NCI-H1930 (cell line): ENCODE results near the gene MAZ.

Source experiments
- DNase-seq, 2 experiments: peaks; one replicate each; lab custom pipeline; 2025; lab: John Stamatoyannopoulos, UW

MAZ gene

GRCh38 chr16:29809850-29810698 is 3.7 kb downstream of the MAZ start:
- no peak for DNase-seq

- no peak for DNase-seq
Observed at GRCh38 chr16:29810699-29811169, 4.4 kb downstream of the MAZ start.

- peak; percentile 90 to 91 for DNase-seq
Observed at GRCh38 chr16:29811170-29811895, 5.0 kb downstream of the MAZ start.

DNA sequence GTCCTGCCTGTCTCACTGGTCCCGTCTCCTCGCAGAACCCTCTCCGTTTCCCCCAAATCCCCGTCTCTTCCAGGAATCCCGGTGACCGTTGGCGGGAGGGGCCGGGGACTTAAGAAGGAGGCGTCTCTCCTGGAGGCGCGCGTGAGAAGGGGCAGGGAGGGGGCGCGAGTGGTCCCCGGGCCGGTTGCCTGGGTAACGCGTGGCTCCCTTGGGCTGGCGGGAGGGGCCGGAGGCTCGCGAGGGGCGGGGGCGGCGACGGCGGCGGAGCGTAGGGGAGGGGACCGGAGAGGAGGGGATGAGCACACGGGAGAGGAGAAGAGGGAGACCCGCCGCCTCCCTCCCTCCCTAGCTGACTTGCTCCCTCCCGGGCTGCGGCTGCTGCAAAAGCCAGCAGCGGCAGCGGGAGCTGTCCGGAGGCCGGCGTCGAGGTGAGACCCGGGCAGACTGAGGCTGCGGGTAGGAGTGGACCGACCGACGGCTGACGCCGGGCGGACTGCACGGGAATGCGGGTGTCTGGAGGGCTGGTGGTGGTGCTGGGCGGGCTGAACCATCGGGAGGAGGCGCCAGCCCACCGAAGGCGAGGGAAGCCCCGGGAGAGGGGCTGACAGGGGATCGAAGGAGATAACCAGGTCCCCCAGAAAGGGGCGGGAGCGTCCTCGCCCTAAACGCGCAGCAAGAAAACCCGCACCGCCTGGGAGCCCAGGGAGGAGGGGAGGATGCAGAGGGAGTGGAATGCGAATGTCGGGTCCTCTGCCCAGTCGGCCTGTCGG is 5.8 kb downstream of the MAZ start, which contains the start of gene PRRT2:
TSS of gene PRRT2 (plus strand) at position 298 of the 770 bp plus-strand sequence. CDS start 862 bp downstream, outside the sequence.
- peak; percentile 80 to 83 for DNase-seq

GRCh38 chr16:29812754-29813643 is 6.7 kb downstream of the MAZ start:
- DNase-seq: no peak

DNA sequence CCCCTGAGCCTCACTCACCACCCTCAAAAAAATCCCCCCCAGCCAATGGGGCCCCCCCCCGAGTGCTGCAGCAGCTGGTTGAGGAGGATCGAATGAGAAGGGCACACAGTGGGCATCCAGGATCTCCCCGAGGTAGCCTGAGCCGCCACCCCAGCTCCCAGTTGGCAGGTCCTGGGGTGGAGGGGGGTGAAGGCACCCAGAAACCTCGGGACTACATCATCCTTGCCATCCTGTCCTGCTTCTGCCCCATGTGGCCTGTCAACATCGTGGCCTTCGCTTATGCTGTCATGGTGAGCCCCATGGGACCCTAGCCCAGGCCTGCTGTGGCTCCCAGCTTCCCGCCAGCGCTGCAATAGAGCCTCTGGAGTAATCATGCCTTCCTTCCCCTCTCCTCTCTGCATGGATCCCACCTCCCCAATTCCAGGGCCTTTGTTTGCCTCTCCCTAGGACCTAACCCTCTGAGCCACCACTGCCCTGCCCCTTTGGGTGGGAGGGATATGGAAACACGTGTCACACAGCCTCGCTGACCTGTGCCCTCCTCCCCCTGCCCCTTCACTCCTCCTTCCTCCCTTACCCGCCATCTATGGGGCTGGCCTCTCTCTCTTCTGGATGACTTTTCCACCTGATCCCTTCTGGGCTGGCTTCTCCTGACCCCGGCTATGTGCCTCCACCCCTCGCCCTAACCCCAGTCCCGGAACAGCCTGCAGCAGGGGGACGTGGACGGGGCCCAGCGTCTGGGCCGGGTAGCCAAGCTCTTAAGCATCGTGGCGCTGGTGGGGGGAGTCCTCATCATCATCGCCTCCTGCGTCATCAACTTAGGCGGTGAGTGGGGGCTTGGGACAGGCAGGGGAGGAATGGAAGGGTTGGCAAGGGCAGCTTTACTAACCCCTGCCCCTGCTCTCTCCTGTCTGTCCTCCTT is 7.6 kb downstream of the MAZ start:
- DNase-seq: no peak

GRCh38 chr16:29814592-29814991 is 8.3 kb downstream of the MAZ start:
- DNase-seq: no peak

DNA sequence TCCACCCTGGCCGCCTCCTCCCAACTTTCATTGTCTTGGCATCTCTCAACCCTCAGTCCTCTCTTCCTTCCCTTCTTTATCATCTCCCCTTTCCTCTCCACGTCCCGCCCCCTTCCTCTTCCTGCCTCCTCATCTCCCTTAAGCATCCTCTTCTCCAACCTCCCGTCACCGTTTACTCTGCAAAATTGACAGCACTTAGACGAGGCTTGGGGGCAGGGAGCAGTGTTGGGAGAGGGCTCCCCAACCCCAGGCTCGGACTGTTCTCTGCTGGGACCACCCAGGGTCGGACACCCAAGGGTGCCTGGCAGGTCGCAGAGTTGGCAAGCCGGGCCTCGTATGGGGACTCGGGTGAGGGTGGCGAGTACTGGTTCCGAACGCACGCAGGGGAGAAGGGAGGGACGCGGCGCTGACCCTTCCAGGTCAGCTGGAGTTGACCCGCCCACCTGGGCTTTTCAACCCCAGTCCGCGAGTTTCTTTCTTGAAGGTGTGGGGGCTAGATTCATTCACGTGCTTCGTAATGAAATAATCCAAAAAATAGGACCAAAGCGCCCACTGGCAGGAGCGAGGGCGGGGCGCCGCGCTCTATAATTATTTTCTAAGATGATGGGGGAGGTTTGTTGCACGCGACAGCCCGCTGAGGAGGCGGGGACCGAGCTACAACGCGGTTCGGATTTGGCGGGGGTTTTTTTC is 8.8 kb downstream of the MAZ start:
- peak in 1 of 2 experiments; percentile 38 for DNase-seq

GRCh38 chr16:29815793-29816693 is 9.7 kb downstream of the MAZ start, which contains the start of gene PAGR1:
TSS of gene PAGR1 (plus strand) at chr16:29816152. CDS start at chr16:29816526, 374 bp downstream.
- peak; percentile 99 to 100 for DNase-seq

- DNase-seq: peak in 1 of 2 experiments; percentile 55
Observed at GRCh38 chr16:29816694-29817441, 10.5 kb downstream of the MAZ start.

DNA sequence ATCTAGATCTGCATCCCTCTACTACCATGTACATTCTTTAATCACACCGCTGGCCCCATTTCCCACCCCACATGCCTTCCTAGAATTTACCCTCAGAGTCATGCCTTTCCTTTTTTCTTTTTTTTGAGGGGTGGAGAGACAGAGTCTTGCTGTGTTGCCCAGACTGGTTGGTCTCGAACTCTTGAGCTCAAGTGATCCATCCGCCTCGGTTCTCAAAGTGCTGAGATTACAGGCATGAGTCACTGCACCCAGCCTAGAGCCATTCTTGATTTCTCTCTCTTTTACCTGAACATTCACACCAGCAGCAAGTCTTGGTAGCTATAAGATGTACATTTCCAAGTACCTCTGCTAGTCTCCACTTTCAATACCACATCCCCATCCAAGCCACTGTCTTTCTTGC is 11.8 kb downstream of the MAZ start:
- no peak for DNase-seq

- no peak for DNase-seq
Observed at GRCh38 chr16:29819506-29819905, 13.2 kb downstream of the MAZ start.

GRCh38 chr16:29820271-29820701 is 14.0 kb downstream of the MAZ start, which contains the start of gene MVP:
TSS of gene MVP (plus strand) at chr16:29820462. CDS start at chr16:29830550, 10,088 bp downstream.
- no peak for DNase-seq

GRCh38 chr16:29820730-29821642 is 14.7 kb downstream of the MAZ start:
- no peak for DNase-seq

- DNase-seq: no peak
Observed at GRCh38 chr16:29821643-29822115, 15.3 kb downstream of the MAZ start.

DNA sequence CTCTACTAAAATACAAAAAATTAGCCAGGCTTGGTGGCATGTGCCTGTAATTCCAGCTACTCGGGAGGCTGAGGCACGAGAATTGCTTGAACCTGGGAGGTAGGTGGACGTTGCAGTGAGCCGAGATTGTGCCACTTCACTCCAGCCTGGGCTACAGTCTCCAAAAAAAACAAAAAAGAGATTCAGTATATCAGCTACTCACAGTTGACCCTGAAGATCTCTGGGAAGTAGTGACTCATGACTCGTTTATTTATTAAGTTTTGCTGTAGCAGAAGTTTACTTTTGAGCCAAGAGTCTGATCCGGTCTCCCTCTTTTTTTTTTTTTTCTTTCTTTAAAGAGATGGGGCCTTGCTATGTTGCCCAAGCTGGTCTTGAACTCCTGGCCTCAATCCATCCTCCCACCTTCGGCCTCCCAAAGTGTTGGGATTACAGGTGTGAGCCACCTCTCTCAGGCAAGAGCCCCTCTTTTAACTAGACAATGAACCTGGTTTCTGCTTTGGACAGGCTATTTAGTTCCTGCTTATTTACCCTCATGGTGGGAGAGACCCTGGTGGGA is 18.3 kb downstream of the MAZ start:
- DNase-seq: no peak
